D721Med (cell line): ENCODE data around the gene CTBP2.

Experiments used
- DNase-seq: peaks from one replicate; pipeline ENCODE4 v3.0.0; 2011; ENCODE audit warnings: low spot score; ENCODE audit not compliant: insufficient read length
- FAIRE-seq: peaks from 2 replicates; lab custom pipeline; 2011; peaks lifted over from hg19 to GRCh38; lab: Jason Lieb, UNC
- CTCF ChIP-seq: IDR thresholded peaks from 2 replicates; pipeline ENCODE4 v1.5.1; 2012; ENCODE audit warnings: mild to moderate bottlenecking, control low read depth; ENCODE audit not compliant: insufficient read depth; ENCODE audit errors: missing control alignments

The CTBP2 gene

GRCh38 chr10:125018576-125019143 lies 141.7 kb downstream of the CTBP2 start:
- DNase-seq (no peak), FAIRE-seq (no peak)
- TF ChIP-seq CTCF = no peak

- FAIRE-seq (no peak), DNase-seq (no peak)
- no peak for TF ChIP-seq CTCF
These were observed 142.6 kb downstream of the CTBP2 start for GRCh38 chr10:125017547-125018298.

GRCh38 chr10:125016611-125017202 lies 143.7 kb downstream of the CTBP2 start:
- TF ChIP-seq CTCF = no peak
- DNase-seq (no peak), FAIRE-seq (no peak)

- no peak for TF ChIP-seq CTCF
These were observed 144.2 kb downstream of the CTBP2 start for GRCh38 chr10:125016123-125016522.

GRCh38 chr10:125015356-125015944 lies 144.9 kb downstream of the CTBP2 start:
- DNase-seq (no peak), FAIRE-seq (no peak)
- no peak for TF ChIP-seq CTCF

More at GRCh38 chr10:125016123-125016522, 144.2 kb downstream of the CTBP2 start:
- FAIRE-seq (no peak), DNase-seq (no peak)

- DNase-seq = no peak
- no peak for FAIRE-seq
- no peak for TF ChIP-seq CTCF
These were observed 145.5 kb downstream of the CTBP2 start for GRCh38 chr10:125014836-125015355.
